NCI-H345 (cell line): ENCODE data around the gene BMPR1B.
A peak's percentile ranks its signal among the peaks of the same experiment; 100 is the strongest.

Experiments
- DNase-seq: peaks from one replicate; lab custom pipeline; 2025; lab: John Stamatoyannopoulos, UW

Gene BMPR1B

GRCh38 chr4:94960708-94961107, 203.0 kb downstream of the BMPR1B start:
- DNase-seq = no peak

- no peak for DNase-seq
These were observed 203.7 kb downstream of the BMPR1B start for GRCh38 chr4:94961420-94961819.

GRCh38 chr4:94962484-94962883, 204.7 kb downstream of the BMPR1B start:
- DNase-seq = no peak

- DNase-seq = no peak
These were observed 208.1 kb downstream of the BMPR1B start for GRCh38 chr4:94965852-94966251.

- DNase-seq = no peak
These were observed 210.7 kb downstream of the BMPR1B start for GRCh38 chr4:94968493-94968892.

- DNase-seq = no peak
These were observed 212.9 kb downstream of the BMPR1B start for GRCh38 chr4:94970650-94971049.

GRCh38 chr4:94974773-94975172, 217.0 kb downstream of the BMPR1B start:
- DNase-seq = no peak

- DNase-seq = no peak
These were observed 218.7 kb downstream of the BMPR1B start for GRCh38 chr4:94976371-94977011.

GRCh38 chr4:94978904-94979303, 221.1 kb downstream of the BMPR1B start:
- DNase-seq = no peak

- DNase-seq = no peak
These were observed 221.9 kb downstream of the BMPR1B start for GRCh38 chr4:94979621-94980020.

GRCh38 chr4:94995684-94996394, 238.1 kb downstream of the BMPR1B start:
- no peak for DNase-seq

- DNase-seq = no peak
These were observed 242.4 kb downstream of the BMPR1B start for GRCh38 chr4:95000076-95000648.

- no peak for DNase-seq
These were observed 247.2 kb downstream of the BMPR1B start for GRCh38 chr4:95004912-95005311.

- no peak for DNase-seq
These were observed 250.2 kb downstream of the BMPR1B start for GRCh38 chr4:95007998-95008397.

GRCh38 chr4:95013236-95013635, 255.5 kb downstream of the BMPR1B start:
- no peak for DNase-seq

GRCh38 chr4:95014068-95014467, 256.3 kb downstream of the BMPR1B start:
- DNase-seq = no peak

- DNase-seq = no peak
These were observed 259.7 kb downstream of the BMPR1B start for GRCh38 chr4:95017305-95018064.

- no peak for DNase-seq
These were observed 261.0 kb downstream of the BMPR1B start for GRCh38 chr4:95018785-95019184.

- no peak for DNase-seq
These were observed 262.8 kb downstream of the BMPR1B start for GRCh38 chr4:95020521-95020920.

- no peak for DNase-seq
These were observed 263.3 kb downstream of the BMPR1B start for GRCh38 chr4:95021099-95021498.

- no peak for DNase-seq
These were observed 265.4 kb downstream of the BMPR1B start for GRCh38 chr4:95023110-95023509.

- DNase-seq = peak; percentile 0
These were observed 270.3 kb downstream of the BMPR1B start for GRCh38 chr4:95027905-95028618.
